ENCODE results near the gene KCTD13.

GRCh38 chr16:29891525-29892457 is 34.2 kb downstream of the KCTD13 start:
- TF ChIP-seq PAX5 (IDR thresholded peaks at IDR 0.05; ENCODE audit: insufficient read depth, low read length, severe bottlenecking) (no peak), POLR2A (IDR thresholded peaks at IDR 0.05; ENCODE audit: low read depth, low read length) (no peak), SPI1 (IDR thresholded peaks at IDR 0.05; ENCODE audit: low read depth, low read length) (no peak), TAF1 (IDR thresholded peaks at IDR 0.05; ENCODE audit: low read depth, low read length) (no peak), POLR2AphosphoS5 (IDR thresholded peaks at IDR 0.05; ENCODE audit: low read depth, low read length) (no peak)
